Superior temporal gyrus (tissue), 1 donor: ENCODE results near the gene KCNT2.

Experiments
- DNase-seq: peaks from one replicate; pipeline ENCODE4 v3.0.0-alpha.2; 2016; ENCODE audit errors: extremely low spot score

KCNT2 gene

GRCh38 chr1:196205882-196206281 is 402.4 kb downstream of the KCNT2 start:
- no peak for DNase-seq

- DNase-seq = no peak
Observed at GRCh38 chr1:196196486-196196885, 411.8 kb downstream of the KCNT2 start.

- no peak for DNase-seq
Observed at GRCh38 chr1:196193896-196194559, 414.2 kb downstream of the KCNT2 start.

GRCh38 chr1:196183941-196184340 is 424.3 kb downstream of the KCNT2 start:
- no peak for DNase-seq

GRCh38 chr1:196181594-196181878 is 426.7 kb downstream of the KCNT2 start:
- no peak for DNase-seq

GRCh38 chr1:196180847-196181593 is 427.2 kb downstream of the KCNT2 start:
- no peak for DNase-seq

GRCh38 chr1:196178083-196178635 is 430.1 kb downstream of the KCNT2 start:
- no peak for DNase-seq
